Calu3 (cell line): ENCODE measurements around the gene HOXA10. TPM values are rescaled to one million over a fixed set of nuclear protein-coding genes. Genes with fewer than 3 reads are reported as not detected.

Experiments
- BruUV-seq: library from RNA; stranded (reverse); fragments of 400-500 nt; replicated peaks from 2 replicates; lab custom pipeline; 2021; lab: Mats Ljungman, UMichigan
- CTCF ChIA-PET: fragments of 300-600 bp; sonication (Branson Sonifier 250); formaldehyde crosslinking; loops from one replicate; lab custom pipeline; 2022; ENCODE audit warnings: antibody characterized with exemption; lab: Charles Lee
- DNase-seq: peaks from one replicate; pipeline ENCODE4 v3.0.0; 2022
- H3K27ac Mint-ChIP-seq: one replicate; pipeline ENCODE4 v1.8.0; 2022; ENCODE audit warnings: mixed read lengths; ENCODE audit not compliant: unreplicated experiment
- H3K27me3 Mint-ChIP-seq: one replicate; pipeline ENCODE4 v1.8.0; 2022; ENCODE audit warnings: mixed read lengths; ENCODE audit not compliant: unreplicated experiment
- H3K36me3 Mint-ChIP-seq: one replicate; pipeline ENCODE4 v1.8.0; 2022; ENCODE audit warnings: mild to moderate bottlenecking, moderate library complexity, mixed read lengths; ENCODE audit not compliant: insufficient read depth, unreplicated experiment
- H3K4me1 Mint-ChIP-seq: one replicate; pipeline ENCODE4 v1.8.0; 2022; ENCODE audit warnings: mild to moderate bottlenecking, low read depth, mixed read lengths; ENCODE audit not compliant: unreplicated experiment
- H3K4me3 Mint-ChIP-seq: one replicate; pipeline ENCODE4 v1.8.0; 2022; ENCODE audit warnings: mild to moderate bottlenecking, low read depth, moderate library complexity, mixed read lengths; ENCODE audit not compliant: unreplicated experiment
- H3K9me3 Mint-ChIP-seq: one replicate; pipeline ENCODE4 v1.8.0; 2022; ENCODE audit warnings: low read depth, mixed read lengths; ENCODE audit not compliant: unreplicated experiment
- intact Hi-C: fragments of 100-400 bp; cut with micrococcal nuclease; formaldehyde crosslinking; loops from one replicate; pipeline ENCODE4 v1.10.0; 2022; ENCODE audit not compliant: unreplicated experiment
- total RNA-seq: library from RNA; stranded (reverse); gene quantifications from 2 replicates; pipeline ENCODE4 v1.2.3, GENCODE V29; 2022
- TF ChIP-seq, protein P1 (sequence below): fragments of 200-600 bp; IDR thresholded peaks from one replicate; pipeline ENCODE4 v1.8.0; 2022; ENCODE audit warnings: antibody characterized with exemption; ENCODE audit not compliant: unreplicated experiment

HOXA10 gene
- total RNA-seq, 1 experiment from 2014 or later = 11.8 TPM

DNA sequence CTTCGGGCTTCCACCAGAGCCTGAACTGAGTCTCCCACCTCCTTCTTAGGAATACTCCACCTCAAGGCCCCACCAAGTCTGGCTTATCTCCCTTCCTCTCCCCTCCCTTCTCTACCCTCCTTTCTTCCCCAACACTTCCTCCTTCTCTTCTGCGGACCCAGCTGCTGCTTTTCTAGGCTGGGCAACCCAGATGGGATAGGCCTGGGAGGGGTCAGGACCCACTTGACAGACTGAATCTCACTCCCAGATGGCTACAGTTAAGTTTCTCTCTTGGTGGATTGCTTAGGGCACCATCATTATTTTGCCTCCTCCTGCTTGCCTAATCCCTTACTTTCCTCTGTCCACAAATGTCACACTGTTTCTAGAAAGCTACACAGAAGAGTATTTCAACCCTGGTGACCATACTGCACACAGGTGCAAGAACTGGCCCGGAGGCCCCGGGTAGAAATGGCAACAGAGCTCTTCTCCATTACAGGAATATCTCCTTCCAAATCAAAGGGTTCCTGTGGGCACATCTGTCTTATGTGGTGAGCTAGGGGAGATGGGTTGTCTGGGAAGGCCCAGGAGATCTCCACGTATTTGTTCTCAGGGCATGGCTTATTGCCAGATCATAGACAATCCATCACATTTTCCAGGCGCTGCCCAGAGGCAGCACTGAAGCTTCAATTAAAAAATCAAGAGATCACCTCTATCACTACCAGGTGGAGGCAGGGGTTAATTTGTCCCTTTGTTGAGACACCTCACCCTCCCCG, 16.1 kb upstream of the HOXA10 start:
- Mint-ChIP-seq H3K27me3 (peaks cover 74% of the 10 kb centered on the region), H3K4me3 (no peak overlapping the region), H3K27ac (no peak overlapping the region), H3K9me3 (no peaks in the 10 kb centered on the region), H3K4me1 (no peaks in the 10 kb centered on the region), H3K36me3 (peaks cover 10% of the 10 kb centered on the region)
- CTCF ChIA-PET = interaction anchor here (0.5 to 1.5 kb wide), 3 partner anchors 10 to 1190 kb away, joined by 3 to 5 read pairs (median 4); partner anchors contain the start of gene HOXA13
- DNase-seq = no peak
- TF ChIP-seq, protein P1, sequence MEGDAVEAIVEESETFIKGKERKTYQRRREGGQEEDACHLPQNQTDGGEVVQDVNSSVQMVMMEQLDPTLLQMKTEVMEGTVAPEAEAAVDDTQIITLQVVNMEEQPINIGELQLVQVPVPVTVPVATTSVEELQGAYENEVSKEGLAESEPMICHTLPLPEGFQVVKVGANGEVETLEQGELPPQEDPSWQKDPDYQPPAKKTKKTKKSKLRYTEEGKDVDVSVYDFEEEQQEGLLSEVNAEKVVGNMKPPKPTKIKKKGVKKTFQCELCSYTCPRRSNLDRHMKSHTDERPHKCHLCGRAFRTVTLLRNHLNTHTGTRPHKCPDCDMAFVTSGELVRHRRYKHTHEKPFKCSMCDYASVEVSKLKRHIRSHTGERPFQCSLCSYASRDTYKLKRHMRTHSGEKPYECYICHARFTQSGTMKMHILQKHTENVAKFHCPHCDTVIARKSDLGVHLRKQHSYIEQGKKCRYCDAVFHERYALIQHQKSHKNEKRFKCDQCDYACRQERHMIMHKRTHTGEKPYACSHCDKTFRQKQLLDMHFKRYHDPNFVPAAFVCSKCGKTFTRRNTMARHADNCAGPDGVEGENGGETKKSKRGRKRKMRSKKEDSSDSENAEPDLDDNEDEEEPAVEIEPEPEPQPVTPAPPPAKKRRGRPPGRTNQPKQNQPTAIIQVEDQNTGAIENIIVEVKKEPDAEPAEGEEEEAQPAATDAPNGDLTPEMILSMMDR = no peak
- BruUV-seq = no TSS peak
- intact Hi-C loops = no loop called here

GRCh38 chr7:27189295-27189996, 15.3 kb upstream of the HOXA10 start:
- H3K27me3 Mint-ChIP-seq = peaks cover 82% of the 10 kb centered on the region
- intact Hi-C loops = no loop called here
- H3K4me1 Mint-ChIP-seq = peaks cover 6% of the 10 kb centered on the region
- no TSS peak for BruUV-seq
- no peak overlapping the region for H3K27ac Mint-ChIP-seq
- no peak for DNase-seq
- CTCF ChIA-PET = interaction anchor here (0.9 to 1.7 kb wide), 2 partner anchors 11 to 12 kb away, joined by 3 read pairs; partner anchors contain the start of gene HOXA13
- TF ChIP-seq, protein P1 = no peak
- peaks cover 17% of the 10 kb centered on the region for H3K36me3 Mint-ChIP-seq
- H3K4me3 Mint-ChIP-seq = no peak overlapping the region
- H3K9me3 Mint-ChIP-seq = no peaks in the 10 kb centered on the region

DNA sequence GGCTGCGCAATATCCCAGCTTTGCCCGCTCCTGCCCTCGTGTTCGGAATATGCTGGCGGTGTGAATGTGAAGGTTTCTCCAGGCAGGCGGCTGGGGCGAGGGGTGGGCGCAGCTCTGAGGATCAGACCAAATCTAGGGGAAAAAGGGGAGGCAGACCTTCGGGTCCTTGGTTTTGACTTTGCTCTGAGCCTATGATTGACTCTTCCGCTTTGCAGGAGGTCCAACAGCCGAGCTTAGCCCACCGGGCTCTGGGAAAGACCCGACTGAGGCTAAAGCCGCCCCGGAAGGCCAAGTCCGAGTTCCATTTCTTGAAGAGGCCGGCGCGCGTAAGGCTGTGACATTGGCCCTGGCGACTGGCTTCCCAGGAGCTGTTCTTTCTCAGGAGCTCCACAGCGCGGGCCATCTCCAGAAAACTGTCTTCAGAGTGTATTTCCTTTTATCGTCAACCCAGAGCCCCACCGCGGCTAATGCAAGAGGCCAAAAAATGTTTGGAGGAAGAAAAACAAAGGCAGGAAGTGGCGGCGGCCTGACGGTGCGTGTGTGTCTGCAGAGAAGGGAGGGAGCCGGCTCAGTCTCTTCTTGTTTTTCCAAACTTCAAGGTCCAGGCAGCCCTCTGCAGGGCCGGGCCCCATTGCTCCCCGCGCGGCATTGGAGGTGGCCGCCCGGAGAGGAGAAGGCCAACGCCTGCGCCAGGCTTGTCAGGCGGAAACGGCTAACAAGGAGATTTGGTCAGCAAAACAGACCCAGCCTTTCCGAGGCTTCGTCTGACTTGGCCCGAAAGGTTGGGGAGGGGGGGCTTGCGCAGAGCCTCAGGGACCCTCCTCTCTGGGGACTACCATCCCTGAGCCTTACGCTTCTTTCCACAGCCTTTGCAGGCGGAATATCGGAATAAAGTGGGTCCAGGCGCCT, 14.5 kb upstream of the HOXA10 start:
- no peaks in the 10 kb centered on the region for H3K9me3 Mint-ChIP-seq
- no peak for DNase-seq
- H3K4me3 Mint-ChIP-seq = peak overlapping the region; percentile 76
- no peak overlapping the region for H3K27ac Mint-ChIP-seq
- CTCF ChIA-PET = interaction anchor here (1.7 kb wide), 1 partner anchor 12 kb away, joined by 3 read pairs; no protein-coding TSS in a partner anchor
- H3K27me3 Mint-ChIP-seq = peaks cover 85% of the 10 kb centered on the region
- intact Hi-C loops = no loop called here
- TF ChIP-seq, protein P1 = no peak
- BruUV-seq = no TSS peak
- H3K36me3 Mint-ChIP-seq = peaks cover 25% of the 10 kb centered on the region
- peaks cover 7% of the 10 kb centered on the region for H3K4me1 Mint-ChIP-seq
